Superior temporal gyrus (tissue), 1 donor: ENCODE data around the gene SCO2.
A peak's percentile ranks its signal among the peaks of the same experiment; 100 is the strongest.
"Not testable (repeated sequence)": the region's sequence is repeated elsewhere in the genome, so short reads cannot be mapped to it uniquely, and the experiment has no call there.

Experiments used
- DNase-seq: peaks from one replicate; pipeline ENCODE4 v3.0.0-alpha.2; 2016; ENCODE audit errors: extremely low spot score

Gene SCO2

DNA sequence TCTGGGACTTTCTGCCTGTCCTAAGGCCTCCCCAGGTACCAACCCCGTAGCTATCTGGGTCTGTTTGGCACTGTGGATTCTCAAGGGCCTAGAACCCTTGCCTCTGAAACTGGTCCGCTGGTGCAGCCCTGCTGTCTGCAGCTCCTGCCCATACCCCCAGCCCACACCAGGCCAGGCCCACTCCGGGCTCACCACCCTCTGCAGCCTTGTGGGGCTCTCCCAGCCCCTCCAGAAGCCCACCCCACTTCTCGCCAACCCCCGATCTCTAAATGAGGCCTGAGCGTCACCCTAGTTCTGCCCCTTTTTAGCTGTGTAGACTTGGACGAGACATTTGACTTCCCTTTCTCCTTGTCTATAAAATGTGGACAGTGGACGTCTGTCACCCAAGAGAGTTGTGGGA lies 25.0 kb upstream of the SCO2 start:
- DNase-seq, result no peak

DNA sequence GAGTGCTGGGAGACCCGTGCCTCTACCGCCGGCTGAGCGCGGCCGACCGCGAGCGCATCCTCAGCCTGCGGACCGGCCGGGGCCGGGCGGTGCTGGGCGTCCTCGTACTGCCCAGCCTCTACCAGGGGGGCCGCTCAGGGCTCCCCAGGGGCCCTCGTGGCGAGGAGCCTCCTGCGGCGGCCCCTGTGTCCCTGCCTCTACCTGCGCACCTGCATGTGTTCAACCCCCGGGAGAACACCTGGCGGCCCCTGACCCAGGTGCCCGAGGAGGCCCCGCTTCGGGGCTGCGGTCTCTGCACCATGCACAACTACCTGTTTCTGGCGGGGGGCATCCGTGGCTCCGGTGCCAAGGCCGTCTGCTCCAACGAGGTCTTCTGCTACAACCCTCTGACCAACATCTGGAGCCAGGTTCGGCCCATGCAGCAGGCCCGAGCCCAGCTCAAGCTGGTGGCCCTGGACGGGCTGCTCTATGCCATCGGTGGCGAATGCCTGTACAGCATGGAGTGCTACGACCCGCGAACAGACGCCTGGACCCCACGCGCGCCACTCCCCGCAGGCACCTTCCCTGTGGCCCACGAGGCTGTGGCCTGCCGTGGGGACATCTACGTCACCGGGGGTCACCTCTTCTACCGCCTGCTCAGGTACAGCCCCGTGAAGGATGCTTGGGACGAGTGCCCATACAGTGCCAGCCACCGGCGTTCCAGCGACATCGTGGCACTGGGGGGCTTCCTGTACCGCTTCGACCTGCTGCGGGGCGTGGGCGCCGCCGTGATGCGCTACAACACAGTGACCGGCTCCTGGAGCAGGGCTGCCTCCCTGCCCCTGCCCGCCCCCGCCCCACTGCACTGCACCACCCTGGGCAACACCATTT lies 23.8 kb upstream of the SCO2 start:
- DNase-seq, result no peak

DNA sequence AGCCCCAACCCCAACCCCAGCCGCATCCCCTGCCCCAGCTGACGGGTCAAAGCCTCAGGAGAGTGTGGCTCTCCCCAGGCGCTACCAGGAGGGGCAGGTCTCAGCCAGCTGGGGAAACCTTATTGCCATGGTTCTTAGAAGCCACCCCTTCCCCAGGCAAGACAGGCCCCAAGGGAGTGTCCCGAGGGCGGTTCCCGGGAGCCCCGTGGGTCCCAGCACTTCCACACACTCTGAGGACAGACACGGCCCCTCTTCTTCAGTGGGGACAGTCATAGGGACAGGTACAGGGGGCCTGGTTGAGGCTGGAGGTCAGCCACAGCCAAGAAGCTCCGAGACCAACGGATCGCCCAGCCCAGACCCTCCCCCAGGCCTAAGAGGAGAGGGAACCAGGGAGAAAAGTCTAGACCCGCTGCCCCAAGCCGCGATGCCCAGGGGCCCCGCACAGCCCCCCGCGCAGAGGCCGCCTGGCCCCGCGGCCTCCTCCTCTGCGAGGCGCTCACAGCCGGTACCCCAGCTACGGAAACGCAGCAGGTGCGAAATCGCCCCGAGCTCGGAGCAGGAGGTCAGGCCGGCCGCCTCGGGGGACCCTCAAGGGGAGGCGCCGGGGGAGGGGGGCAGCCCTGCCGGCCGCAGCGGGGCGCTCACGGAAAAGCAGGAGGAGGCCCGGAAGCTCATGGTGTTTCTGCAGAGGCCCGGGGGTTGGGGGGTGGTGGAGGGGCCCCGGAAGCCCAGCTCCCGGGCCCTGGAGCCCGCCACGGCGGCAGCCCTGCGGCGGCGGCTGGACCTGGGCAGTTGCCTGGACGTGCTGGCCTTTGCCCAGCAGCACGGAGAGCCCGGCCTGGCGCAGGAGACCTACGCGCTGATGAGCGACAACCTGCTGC lies 22.9 kb upstream of the SCO2 start:
- DNase-seq, result no peak

DNA sequence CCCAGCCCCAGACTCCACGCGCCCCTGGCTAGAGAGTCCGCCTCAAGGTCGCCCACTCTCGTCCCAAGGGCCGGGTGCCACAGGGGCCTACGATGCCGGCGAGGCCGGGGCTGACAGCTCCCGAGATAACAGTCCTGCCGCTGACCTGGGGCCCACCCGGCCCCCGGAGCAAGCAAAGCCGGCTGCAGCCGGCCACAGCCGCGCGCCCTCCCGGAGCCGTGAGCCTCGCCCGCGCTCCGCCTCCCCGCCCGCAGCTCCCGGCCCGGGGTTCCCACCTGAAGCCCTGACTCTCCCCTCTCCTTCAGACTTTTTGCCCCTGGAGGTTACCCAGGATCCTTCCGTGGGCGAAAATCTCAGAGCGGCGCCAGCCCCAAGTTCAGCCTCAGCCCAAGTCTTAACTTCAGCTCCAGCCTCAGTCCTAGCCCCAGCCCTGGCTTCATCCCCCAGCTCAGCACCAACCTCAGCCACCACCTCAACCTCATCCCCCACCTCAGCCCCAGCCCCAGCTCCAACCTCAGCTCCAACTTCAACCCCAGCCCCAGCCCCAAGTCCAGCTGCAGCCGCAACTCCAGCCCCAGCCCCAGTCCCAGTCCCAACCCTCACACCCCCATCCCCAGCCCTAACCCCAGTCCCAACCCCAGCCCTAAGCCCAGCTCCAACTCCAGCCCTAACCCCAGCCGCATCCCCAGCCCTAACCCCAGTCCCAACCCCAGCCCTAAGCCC lies 22.0 kb upstream of the SCO2 start:
- no peak for DNase-seq

DNA sequence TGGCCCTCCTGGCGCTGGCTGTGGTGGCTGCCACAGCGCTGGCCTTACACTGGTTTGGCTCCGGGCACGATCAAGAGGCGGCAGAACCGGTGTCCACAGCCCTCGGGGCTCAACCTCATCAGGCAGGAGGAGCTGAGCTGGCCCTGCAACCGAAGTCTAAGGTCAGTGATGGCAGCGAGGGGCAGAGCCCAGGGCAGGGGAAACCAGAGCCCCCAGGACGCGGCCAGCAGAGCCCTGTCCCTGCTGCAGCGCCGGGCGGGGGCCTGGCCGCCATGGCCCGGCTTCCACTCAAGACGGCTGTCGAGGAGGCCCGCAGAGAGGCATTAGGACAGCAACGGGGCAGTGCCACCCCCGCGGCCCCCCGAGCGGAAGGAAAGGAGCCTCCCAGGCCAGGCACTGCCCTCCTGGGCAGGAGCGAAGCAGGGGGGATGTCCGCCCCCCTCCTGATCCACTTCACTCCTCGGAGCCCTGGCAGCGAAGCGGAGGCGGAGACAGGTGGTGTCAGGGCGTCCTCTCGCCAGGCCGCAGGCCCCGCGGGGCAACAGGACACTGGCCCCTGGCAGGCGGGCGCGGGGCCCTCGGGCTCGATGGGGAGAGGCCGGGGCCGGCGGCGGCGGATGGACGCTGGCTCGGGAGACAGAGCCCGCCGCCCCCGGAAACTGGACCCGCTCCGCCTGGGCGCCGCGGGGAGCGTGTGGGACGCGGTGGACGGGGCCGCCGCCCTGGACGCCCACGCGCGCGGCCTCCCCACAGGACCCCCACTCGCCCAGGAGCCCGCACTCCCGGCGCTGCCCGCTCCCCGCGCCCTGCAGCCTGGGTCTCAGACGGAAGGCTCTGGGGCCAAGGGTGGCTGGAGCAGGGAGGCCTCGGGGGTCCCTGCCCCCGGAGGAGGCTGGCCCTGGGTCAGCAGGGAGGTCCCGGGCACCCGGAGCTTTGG lies 21.2 kb upstream of the SCO2 start:
- DNase-seq, result no peak

DNA sequence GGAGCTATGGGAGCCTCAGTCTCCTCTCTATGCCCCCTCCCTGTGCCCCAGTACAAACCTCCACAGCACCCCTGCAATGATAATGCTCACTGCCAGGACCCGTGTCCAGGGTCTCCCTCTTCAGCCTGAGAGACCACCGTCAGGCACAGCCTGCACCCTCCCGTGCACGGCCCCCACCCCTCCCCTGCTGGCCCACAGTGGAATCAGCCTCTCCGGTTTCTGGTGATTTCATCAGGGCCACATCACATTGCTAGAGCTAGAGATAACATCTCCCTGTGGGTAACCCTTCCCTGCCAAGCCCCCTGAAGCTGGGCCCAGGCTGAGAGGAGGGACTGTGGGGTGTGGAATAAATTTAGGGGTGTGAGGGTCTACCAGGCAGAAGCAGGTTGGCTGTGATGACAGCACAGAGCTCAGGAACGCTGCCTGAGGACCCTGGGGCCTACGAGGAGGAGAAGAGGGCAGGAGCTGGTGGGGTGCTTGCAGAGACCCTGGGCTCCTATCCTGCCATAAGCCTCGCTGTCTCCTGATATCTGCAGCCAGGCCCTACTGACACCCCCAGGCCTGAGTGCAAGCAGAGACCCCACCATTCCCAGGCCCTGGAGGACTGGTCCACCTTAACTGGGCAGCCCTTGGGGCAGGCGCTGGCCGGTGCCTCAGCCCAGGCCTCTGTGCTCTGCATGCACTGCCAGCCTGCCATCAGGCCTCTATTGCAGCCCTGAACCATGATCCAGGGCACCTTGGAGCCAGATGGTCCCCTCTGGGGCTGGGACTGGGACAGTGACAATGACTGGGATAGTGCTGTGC lies 20.3 kb upstream of the SCO2 start, which contains the start of gene KLHDC7B:
KLHDC7B (plus strand) TSS at position 378 of the 804 bp plus-strand sequence; CDS start at position 723, 345 bp downstream.
- DNase-seq, result no peak

DNA sequence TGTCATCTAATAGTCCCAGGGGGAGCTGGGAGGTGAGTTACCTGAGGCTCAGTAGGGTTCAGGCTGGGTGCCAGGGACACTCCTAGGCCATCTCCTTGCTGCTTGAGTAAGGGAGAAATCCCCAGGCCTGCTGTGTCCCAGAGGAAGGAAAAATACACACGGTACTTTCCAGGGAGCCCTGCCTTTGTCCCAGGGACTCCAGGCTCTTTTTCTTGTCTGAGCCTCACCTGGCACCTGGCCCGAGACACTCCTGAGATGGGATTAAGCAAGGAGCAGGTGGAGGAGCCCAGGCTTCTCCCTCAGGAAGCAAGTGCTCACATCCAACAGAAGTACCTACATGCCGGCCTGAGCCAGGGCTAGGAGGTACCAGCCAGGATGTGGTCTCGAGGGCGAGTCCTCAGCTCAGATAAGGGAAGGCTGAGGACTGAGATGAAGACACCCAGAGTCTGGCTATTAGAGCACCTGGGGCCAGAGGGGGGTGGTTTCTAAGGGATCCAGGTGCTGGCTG lies 19.4 kb upstream of the SCO2 start:
- no peak for DNase-seq

DNA sequence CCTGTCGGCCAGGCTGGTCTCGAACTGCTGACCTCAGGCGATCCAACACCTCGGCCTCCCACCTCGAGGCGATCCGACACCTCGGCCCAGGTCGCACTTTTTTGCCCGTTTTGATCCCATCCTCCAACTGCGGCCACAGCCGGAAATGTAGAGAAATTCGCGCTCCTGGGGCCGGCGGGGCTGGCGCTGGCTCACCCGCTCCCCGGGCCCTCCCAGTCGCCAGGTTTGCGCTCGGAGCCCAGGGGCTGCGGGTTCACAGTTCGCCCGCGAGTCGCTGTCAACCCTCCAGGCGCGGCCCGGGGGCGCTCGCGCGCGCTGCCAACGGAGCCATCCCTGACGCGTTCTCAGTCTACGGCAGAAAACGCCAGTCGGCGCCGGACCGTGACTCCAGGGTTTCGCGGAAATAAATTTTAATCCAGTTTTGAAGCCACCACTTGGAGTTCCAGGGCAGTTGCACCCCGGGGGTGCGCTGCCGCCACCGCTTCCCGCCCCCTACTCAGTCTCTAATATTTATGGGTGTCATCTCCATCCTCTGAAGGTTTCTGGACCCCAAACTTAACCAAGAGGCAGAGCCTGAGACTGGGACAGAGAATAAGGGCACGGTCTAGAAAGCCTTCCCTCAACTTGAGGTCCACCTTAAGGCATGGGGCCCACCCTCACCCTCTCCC lies 18.8 kb upstream of the SCO2 start:
- peak; percentile 49 for DNase-seq

DNA sequence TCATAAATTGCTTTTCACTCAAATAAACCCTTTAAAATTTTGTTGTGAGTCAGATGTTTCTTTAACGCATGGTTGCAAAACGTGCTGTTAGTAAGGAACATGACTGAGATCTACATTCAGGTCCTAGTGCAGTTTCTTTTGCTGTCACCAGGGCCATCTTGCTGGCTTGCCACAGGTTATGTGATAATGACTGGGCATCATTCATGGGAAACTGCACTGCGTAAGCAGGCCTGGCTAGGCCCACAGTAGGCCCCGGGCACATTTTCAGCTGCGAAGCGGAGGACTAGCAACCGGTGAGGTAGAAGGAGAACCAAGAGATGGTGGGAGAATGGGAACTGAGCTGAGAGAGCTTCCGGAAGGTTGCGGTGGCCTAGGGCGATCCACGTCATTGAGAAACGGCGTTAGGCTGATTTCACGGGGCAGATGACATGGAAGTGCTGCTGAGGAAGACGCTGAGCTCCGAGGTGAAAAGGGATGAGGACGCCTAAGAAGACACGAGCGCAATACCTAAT lies 17.1 kb upstream of the SCO2 start:
- DNase-seq, result no peak

DNA sequence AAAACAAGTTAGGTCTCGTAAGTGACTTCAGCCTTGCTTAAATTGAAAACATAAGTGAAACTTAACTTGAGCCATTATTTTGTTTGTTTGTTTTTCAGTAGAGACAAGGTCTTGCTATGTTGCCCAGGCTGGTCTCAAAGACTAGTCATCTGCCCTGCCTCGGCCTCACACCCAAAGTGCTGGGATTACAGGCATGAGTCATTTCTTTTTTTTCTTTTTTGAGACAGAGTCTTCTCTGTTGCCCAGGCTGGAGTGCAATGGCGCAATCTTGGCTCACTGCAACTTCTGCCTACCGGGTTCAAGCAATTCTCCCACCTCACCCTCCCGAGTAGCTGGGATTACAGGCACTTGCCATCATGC lies 16.2 kb upstream of the SCO2 start:
- not testable (repeated sequence) for DNase-seq

DNA sequence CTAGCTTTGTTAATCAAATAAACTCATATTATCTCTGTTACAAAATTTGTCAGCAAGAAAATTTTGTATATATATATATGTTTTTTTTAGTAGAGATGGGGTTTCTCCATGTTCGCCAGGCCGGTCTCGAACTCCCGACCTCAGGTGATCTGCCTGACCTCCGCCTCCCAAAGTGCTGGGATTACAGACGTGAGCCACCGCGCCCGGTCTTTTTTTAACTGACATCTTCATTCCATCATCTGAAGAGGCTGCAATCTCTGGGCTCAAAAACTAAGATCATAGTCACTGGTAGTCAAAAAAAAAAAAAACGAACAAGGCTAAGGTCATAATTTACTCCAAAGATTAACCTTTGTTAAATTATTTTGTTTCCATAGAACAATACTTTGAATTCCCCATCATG lies 15.0 kb upstream of the SCO2 start:
- no peak for DNase-seq

DNA sequence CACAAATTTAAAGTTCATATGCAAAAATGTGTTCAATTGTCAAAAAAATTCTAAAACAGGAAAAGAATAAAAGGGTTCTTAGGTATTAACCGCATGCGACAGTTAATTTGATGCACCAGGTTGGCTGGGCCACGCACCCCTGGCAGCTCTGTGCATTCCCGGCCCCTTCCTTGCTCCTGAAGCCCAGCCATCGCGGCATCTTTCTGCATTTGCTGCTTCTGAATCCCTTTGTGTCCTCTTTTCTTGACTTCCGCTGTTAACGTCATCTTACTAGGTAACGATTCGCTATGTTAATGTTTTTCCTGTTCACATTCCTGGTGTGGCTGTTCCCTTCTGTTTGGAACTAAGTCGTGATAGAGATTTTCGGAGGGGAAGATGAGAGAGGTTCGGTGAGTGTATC lies 12.4 kb upstream of the SCO2 start:
- no peak for DNase-seq

DNA sequence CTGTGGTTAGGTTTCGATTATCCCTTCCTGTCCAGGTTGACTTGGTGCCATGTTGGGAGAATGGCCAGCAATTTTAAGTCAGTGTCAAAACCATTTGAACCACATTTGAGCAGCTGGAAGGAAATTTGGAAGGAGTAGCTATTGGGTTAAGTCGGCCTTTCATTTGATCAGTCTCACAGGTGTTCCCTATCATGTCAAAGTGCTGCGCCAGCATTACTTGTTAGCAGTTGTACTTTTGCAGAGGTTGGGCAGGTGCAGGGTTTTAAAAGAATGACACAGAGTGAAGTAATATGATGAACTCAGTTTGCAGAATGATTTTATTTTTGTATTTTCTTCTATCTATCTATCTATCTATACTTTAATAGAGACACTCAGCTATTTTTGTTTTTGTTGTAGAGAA lies 10.8 kb upstream of the SCO2 start:
- DNase-seq, result no peak

DNA sequence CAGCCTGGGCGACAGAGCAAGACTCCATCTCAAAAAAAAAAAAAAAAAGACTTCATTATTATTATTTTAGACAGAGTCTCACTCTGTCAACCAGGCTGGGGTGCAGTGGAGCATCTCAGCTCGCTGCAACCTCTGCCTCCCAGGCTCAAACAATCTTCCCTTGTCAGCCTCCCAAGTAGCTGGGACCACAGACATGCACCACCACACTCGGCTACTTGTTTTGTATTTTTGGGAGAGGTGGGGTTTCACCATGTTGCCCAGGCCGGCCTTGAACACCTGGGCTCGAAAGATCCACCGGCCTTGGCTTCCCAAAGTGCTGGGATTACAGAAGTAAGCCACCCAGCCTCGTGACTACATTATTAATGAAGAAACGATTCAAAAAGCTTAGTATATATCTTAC lies 9.7 kb upstream of the SCO2 start:
- no peak for DNase-seq

DNA sequence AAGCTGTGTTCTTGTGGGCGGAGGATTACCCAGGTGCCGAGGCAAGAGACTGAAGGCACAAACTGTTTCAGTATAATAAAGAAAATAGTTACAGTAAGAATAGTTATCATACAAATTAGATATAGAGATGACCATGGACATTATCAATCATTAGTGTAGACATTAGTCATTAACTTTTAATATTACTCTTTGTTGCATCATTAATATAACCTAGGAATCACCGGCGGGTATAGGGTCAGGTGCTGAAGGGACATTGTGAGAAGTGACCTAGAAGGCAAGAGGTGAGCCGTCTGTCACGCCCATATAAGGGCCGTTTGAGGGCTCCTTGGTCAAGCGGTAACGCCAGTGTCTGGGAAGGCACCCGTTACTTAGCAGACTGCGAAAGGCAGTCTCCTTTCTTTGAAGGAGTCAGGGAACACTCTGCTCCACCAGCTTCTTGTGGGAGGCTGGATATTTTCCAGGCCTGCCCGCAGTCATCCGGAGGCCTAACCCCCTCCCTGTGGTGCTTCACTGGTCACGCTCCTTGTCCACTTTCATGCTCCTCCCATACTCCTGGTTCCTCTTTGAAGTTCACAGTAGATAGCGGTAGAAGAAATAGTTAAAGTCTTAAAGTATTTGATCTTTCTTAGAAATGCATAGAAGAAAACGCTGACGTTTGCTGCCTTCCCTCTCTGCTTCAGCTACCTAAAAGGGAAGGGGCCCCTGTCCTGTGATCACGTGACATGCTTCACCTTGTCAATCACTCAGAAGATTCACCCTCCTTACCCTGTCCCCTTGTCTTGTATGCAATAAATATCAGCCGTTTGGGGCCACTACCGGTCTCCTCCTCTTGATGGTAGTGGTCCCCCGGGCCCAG lies 8.7 kb upstream of the SCO2 start:
- not testable (repeated sequence) for DNase-seq

DNA sequence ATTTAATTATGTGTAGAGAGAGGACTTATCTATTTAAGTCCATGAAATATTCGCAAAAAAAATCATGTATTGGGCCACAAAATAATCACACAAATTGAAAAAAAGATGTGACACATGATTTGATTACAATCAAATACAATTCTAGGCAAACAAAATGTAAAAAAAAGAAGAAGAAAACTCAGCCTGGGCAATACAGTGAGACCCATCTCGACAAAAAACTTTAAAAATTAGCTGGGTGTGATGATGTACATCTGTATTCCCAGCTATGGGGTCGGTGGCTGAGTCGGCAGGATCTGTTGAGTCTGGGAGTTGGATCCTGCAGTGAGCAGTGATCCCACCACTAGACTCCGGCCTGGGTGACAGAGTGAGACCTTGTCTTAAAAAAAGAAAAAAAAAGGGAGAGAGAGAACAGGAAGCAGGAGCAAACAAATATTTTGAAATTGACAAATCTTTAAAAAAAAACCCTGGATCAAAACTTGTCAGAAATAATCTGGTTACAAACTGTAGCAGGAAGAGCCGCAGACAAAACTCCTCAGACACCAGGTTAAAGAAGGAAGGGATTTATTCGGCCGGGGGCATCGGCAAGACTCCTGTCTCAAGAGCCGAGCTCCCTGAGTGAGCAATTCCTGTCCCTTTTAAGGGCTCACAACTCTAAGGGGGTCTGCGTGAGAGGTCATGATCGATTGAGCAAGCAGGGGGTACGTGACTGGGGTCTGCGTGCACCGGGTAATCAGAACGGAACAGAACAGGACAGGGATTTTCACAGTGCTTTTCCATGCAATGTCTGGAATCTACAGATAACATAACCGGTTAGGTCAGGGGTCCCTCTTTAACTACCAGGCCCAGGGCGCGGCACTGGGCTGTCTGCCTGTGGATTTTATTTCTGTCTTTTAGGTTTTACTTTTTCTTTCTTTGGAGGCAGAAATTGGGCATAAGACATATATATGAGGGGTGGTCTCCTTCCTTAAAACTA lies 7.7 kb upstream of the SCO2 start:
- DNase-seq, result no peak
